ENCODE data around the gene MGAT5.

GRCh38 chr2:134502104-134502503, 248.2 kb downstream of the MGAT5 start:
- TF ChIP-seq ZFP3 (CRISPR knock-in tag; IDR thresholded peaks at IDR 0.05) (no peak), ZFP30 (CRISPR knock-in tag; IDR thresholded peaks at IDR 0.05) (no peak), SNAI2 (CRISPR knock-in tag; IDR thresholded peaks at IDR 0.05) (no peak), ZC3H10 (CRISPR knock-in tag; IDR thresholded peaks at IDR 0.05) (no peak), GLIS3 (CRISPR knock-in tag; IDR thresholded peaks at IDR 0.05) (no peak), ISL1 (CRISPR knock-in tag; IDR thresholded peaks at IDR 0.05) (no peak)
- TF ChIP-seq, protein P1, sequence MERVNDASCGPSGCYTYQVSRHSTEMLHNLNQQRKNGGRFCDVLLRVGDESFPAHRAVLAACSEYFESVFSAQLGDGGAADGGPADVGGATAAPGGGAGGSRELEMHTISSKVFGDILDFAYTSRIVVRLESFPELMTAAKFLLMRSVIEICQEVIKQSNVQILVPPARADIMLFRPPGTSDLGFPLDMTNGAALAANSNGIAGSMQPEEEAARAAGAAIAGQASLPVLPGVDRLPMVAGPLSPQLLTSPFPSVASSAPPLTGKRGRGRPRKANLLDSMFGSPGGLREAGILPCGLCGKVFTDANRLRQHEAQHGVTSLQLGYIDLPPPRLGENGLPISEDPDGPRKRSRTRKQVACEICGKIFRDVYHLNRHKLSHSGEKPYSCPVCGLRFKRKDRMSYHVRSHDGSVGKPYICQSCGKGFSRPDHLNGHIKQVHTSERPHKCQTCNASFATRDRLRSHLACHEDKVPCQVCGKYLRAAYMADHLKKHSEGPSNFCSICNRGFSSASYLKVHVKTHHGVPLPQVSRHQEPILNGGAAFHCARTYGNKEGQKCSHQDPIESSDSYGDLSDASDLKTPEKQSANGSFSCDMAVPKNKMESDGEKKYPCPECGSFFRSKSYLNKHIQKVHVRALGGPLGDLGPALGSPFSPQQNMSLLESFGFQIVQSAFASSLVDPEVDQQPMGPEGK (CRISPR knock-in tag; IDR thresholded peaks at IDR 0.05; ENCODE audit: borderline replicate concordance) = no peak
